GM19467 (cell line): ENCODE results near the gene TSPAN31.

Experiments used
- ATAC-seq: cut with Tn5 transposase; IDR thresholded peaks from one replicate; pipeline ENCODE4 v1.9.1; 2021; ENCODE audit warnings: mild to moderate bottlenecking, moderate library complexity; ENCODE audit not compliant: unreplicated experiment

TSPAN31 gene

DNA sequence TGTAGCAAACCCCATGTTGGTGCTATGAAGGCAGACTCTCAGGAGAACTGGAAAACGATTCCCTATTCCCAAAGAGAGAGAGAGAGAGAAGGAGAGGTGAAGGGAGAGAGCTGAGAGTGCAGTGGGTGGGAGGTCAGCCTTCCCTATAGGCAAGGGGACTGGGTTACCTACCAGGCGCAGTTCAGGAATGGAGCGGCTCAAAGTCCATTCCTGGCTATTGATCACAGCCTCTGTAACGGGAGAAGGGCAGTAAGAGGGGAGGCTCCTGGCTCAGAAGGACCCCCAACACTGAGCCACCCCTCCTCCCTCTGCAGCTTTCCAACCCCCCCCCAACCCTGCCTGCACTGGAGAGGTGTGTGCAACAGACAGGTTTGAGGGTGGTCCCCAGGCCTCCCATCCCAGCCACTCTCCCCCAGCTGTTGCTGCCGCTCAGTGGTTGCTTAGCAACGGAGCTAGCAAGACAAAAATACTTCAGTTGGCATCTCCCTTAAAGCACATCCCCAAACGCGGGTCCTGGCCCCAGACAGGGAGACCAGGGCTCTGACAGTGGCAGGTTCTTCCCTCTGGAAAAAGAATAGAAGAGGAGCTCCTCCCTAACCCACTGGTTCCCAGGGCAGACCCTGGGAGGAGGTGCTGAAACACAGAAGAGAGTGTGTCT is 9.5 kb upstream of the TSPAN31 start:
- no peak for ATAC-seq

DNA sequence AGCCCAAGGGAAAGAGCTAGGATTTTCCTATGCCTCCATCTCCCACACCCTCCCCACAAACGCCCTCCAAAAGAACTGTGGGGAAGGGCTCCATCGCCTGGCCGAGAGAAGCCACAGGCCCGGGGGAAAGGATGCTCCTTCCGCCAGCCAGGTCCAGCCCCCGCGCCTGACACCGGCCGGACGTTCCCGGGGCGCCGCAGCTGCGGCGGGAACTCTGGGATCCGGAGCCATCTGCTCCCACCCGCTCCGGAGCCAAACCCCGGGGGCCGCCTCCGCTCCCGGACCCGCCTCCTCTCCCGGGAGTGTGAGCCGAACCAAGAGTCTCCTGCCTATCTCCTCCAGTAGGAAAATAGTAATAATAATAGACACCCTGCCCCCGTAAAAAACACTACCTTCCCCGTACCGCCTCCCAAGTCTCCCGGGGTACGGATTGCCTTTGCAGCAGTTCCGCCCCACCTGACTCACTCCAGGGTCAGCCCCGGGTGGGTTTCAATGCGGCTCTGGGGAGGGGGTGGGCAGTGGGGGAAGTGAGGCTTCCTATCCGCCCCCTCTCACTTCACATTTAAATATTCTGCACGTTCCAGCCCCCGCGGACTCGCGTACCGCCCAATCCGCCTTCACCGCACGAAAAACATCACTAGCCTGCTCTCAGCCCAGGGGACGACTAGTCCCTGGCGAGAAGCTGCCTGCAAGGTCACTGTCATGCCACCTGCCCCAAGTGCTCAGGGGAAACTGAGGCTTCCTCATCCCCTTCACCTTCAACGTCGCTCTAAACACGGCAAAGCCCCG is 8.7 kb upstream of the TSPAN31 start:
- no peak for ATAC-seq

DNA sequence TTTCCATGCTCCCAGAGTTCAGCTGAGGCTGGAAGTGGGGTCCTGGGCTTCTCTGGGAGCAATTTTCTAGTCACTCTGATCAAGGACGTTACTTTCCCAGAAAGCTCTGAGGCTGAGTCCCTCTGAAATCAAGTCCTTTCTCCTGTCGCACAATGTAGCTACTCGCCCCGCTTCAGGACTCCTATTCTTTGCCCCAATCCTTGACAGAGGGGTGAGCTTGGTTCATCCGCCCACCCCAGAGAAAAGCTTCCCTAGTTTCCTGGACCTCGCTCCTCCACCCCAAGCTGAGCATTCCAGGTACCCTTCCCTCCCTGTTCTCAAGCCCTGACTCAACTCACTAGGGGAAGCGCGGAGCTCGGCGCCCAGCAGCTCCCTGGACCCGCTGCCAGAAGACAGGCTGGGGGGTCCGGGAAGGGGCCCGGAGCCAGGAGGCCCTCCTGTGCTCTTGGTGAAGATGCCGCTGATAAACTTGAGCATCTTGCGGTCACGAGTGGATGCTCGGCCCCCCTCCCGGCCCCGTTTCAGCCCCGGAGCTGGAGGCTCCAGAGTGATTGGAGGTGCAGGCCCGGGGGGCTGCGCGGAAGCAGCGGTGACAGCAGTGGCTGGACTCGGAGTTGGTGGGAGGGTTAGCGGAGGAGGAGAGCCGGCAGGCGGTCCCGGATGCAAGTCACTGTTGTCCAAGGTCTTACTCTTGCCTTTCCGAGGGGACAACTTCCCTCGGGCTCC is 7.9 kb upstream of the TSPAN31 start:
- no peak for ATAC-seq

DNA sequence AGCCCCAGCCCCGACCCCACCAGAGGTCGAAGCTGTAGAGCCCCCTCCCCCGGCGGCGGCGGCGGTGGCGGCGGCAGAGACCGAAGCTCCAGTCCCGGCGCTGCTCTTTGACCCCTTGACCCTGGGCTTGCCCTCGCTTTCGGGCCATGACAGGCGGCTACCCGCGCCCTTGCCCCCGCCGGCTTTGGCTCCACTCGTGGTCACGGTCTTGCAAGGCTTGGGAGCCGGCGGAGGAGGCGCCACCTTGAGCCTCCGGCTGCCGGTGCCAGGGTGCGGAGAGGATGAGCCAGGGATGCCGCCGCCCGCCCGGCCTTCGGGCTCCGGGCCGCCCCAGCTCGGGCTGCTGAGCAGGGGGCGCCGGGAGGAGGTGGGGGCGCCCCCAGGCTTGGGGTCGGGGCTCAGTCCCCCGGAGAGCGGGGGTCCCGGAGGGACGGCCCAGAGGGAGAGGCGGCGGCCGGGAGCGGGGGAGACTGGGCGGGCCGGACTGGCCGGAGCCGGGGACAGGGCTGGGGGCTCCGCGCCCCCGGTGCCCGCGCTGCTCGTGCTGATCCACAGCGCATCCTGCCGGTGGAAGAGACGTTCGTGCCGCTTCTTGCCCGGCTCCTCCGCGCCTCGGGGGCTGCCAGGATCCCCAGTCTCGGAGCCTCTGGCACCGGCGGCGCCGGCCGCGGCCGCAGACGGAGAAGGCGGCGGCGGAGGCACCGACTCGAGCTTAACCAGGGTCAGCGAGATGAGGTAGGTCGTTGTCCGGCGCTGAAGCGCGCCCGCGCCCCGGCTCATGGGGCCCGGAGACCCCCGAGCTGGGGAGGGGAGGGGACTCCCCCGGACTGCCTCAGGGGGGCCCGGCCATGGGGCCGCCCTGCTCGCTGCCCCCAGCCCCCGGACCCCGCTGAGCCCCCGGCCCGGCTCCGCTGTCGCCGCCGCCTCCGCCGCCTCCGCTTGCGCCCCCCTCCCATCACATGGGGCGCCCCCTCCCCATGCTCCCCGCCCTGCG is 7.1 kb upstream of the TSPAN31 start:
- ATAC-seq = no peak

DNA sequence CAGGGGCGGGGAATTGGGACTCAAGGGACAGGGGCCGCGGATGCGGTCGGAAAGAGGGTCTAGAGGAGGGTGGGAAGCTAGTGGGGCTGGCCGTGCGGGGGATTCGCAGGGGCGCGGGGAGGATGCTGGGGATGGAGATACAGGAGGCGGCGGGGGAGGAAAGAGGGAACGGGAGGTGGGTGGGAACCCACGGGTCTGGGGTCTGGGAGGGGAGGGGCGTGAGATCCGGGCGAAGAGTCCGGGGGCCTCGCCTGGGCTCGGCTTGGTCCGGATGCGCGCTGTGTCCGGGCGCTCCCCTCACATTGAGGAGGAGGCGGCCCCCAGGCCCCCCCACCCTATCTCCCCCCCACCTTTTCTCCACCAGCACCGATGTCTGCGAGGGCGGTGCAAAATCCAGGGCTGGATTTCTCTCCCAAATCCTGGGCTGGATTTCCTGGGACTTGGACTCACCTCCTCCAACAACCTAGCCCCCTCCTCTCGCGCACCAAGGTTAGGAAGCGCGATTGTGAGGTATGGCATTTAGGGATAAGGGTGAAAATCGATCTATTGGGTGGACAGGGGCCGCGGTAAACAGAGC is 6.1 kb upstream of the TSPAN31 start, which contains the start of gene AGAP2:
Gene AGAP2 (minus strand): TSS at position 82 of the 577 bp plus-strand sequence. CDS start 496 bp downstream, outside the sequence.
- ATAC-seq = no peak

DNA sequence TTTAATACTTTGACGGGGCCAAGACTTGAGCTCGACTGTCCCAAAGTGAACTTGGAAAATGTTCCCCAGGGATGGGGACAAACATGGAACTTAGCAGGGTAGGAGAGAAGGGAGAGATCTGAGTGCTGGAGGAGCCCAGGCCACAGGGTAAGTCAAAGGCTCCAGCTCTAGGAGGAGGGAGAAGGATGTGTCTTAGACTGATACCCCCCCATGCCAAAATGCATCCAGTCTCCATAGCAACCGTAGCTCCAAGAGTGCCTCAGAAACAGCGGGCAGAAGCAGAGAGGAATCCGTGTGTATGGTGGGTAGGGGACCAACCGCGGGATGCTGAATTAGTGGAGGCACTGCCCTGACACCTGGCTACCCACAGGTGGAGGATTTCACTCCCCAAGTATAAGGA is 5.5 kb upstream of the TSPAN31 start:
- no peak for ATAC-seq

DNA sequence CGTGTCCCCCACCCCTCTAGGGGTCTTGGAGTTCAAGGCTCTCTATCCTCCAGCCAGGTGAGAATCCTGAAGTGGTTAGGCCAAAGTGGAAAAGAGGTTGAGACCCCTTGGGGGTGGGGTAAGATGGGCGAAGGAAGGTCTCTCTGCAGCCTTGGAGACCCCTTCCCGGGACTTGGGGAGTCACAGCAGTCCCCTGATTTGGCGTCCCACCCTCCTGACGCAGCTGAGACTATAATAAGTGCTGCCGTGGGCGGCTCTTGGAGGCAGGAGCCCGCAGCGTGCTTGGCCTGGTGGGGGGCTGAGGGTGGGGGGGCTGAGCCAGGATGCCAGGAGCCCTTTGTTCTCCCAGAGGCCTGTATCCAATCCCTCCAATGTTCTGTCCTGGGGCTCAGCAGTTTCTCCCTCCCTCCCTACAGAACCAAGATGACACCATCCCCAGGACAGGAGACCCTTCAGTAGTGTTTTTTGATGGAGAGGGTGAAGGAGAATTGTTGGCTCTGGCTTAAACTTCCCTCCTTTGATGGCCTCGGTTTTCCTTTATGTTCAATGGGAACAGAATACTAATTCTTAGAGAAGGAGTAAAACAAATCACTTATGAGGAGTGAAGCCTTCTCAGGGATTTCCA is 4.8 kb upstream of the TSPAN31 start:
- no peak for ATAC-seq

DNA sequence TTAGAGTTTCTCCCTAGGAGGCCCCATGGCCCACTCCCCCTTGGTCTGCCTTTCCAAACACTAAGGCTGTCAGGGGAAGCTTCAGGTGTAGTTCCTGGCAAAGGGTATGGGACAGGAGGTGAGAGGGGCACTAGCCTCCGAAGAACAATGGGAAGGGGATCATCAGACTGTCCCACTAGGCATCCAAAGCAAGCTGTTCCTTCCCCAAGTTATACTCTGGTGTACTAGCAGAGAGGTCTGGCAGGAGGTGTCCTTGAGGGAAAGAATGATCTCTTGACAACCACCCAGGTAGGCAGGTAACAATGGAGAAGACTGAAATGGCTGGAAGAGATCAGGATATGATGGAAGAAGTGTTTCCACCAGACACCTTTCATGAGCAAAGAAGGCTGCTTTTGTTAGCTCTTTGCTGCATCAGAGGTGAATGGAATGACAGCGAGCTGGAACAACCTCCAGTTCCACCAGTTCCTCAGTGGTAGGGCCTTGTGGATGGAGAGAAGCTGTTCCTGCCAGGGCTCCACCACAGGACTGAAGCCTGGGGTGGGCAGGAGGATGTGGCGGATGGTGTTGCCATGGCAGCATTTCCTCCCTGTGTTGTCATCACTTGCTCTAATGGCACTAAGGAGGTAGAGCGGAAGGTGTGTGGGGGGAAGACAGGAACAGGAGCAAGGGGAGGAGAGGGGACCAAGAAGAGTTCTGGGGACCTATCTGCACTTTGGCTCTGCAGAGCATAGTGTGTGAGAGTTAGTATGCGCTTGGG is 4.0 kb upstream of the TSPAN31 start:
- ATAC-seq = peak; percentile 47

DNA sequence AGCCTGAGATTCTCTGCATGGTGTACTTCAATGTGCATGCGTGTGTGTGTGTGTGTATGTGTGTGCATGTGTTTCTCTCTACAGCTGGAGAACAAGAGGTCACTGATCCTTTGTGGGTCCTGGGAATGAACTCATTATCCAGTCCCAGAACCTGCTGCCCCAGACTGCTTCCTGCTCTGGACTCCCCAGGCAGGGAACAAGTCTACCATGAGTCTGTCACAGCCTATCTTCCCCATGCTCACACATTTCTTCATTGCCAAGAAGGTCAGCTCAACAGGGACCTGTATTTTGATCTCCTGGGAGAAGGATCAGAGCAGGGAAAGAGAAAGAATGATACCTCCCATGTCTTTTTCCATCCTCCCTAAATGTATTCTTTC is 3.4 kb upstream of the TSPAN31 start:
- no peak for ATAC-seq

DNA sequence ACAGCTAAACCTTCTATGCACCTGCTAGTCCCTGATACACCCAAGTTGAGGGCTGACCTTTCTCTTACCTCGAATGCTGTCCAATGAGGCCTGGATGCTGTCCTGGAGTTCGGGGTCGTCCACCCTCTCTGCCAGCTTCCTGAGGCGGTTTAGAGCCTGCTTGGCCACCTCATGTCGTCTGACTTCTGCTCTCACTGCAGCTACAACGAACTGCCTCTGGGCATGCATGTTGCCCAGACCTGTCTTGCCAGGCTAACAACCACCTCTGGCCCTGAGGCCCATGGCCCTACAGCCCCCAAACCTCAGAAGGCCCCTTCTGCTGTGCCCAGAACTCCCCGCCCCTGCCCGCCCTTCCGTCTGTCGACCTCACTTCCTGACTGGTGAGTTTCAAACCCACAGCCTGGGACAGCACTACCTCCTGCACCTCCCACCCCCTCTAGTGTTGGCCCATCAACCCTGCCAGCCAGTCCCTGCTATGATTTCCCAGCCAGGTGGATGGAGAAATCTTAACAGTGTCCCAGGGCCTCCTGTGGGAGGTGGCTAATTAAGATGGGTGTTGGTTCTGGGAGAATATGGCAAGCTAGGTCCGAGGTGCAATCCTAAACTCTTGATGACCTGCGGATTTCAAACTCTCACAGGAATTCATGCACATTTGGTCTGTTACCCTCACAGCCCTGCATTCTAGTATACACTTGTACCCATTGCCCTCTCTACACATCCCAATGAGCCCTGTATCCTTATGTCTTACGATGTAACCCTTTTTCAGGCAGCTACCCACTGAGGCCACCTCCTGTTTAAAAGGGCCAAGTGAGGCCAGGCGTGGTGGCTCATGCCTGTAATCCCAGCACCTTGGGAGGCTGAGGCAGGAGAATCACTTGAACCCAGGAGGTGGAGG is 2.7 kb upstream of the TSPAN31 start:
- ATAC-seq = peak; percentile 46

DNA sequence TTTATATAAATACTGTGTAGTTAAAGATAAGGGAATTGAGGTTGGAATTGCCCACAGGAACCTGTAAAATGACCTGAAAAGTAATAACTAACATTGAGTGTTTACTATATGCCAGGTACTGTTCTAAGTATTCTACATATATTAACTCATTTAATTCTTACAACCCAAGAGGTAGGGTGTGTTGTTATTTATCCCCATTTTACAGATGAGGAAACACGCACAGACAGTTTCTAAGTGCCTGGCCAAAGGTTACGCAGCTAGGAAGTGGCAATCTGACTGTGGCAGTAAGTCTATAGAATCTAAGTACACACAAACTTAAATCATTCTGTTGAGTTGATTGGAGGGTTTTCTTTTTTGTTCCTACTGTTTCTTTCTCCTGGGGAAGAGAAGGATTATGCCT is 1.1 kb upstream of the TSPAN31 start:
- no peak for ATAC-seq

DNA sequence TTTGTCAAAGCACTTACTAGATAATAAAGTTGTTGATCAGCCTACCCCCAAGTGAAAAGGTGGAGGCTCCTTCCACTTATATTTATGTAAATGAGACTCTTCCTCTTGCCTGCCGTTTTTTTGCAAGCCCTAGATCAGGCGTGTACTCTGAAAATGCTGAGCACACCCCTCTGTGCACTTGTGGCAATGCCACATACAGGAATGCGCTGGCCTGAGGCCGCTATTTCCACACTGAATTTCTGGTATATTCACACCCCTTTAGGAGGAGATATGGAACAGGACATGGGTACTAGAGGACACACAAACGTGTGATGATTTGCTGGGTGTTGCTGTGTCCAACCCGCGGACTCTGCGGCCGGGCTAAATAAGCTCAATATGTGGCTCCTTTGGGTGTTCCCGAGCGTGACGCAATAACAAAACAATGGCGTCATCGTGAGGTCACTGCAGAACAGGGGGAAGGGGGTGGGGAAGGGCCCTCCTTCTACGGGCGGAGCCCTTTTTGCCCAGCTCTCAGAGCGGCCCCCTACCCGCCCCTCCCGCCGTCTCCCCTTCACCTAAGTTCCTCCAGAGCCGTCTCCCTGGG is 554 bp upstream of the TSPAN31 start:
- ATAC-seq = peak; percentile 16

DNA sequence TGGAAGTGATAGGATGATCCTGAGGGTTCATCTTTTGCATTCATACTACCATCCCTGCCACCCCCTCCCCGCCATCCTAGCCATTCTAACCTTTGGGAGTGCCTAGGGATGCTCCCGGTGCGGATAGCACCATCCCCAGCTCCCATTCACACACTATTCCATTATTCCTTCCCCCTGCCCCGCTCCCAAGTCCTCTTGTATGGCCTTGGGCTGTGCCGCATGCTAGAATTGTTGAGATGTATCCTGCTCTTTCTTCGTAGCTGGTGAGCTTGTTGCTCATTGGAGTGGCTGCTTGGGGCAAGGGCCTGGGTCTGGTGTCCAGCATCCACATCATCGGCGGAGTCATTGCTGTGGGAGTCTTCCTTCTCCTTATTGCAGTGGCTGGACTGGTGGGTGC is 644 bp downstream of the TSPAN31 start:
- ATAC-seq = no peak

DNA sequence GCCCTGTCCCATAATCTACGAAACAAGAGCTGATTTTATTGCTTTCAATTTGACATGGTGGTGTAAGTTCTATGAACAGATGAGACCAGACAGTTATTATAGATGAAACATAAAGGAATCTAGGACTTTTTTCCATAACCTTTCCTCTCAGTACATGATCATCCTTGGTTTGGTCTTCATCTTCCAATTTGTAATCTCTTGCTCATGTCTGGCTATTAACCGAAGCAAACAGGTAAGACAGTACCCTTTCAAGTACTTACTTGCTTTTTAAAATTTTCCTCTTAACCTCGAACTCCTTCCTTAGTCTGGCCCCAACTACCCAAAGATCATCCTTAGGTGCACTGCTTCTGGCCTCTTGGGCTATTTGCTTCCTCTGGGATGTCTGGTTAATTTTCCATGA is 1.2 kb downstream of the TSPAN31 start:
- no peak for ATAC-seq

DNA sequence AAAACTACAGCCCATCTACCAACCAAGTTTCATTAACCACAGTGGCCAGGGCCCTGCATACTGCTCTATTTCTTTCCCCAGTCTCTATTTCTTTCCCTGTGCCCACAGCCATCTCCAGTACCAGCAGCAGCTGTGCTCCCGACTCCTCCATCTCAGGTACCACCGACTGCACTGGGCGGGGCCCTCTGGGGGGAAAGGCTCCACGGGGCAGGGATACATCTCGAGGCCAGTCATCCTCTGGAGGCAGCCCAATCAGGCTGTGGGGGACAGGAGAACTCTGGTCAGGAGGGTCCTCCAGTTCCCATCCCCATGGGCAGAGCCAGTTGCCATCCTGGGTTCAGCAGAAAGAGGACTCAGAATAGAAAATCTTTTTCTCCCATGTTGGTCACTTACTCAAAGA is 4.2 kb downstream of the TSPAN31 start:
- ATAC-seq = no peak

DNA sequence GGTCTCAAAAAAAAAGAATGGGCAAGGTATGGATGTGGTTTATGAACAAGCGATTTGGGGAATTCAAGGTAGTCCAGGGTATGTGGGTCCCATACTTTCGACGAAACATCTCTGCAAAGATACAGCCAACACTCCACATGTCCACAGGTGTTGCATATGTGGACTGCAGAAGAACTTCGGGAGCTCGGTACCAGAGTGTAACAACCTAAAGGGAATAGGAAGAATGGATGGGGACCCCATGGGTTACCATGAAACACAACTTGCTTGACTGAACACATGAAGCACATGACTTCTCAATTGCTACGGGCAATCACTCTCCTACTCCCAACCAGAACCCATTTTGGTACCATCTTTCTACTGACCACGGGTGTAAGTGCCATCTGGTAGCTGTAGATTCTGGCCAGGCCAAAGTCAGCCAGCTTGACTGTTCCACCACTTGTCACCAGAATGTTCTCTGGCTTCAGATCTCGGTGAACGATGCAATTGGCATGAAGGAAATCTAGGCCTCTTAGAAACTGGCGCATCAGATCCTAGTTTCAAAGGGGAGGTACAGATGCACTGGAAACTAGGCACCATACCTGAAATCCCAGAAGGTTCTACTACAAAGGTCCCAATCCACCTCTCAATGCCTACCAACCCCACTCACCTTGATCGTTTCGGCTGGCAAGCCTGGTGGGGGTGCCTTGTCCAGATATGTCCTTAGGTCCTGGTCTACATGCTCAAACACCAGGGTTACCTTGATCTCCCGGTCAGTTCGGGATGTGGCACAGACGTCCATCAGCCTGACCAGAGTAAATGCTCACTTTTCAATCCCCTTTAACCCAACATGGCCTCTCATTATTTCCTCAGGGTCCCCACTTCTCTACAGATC is 6.0 kb downstream of the TSPAN31 start:
- ATAC-seq = no peak

DNA sequence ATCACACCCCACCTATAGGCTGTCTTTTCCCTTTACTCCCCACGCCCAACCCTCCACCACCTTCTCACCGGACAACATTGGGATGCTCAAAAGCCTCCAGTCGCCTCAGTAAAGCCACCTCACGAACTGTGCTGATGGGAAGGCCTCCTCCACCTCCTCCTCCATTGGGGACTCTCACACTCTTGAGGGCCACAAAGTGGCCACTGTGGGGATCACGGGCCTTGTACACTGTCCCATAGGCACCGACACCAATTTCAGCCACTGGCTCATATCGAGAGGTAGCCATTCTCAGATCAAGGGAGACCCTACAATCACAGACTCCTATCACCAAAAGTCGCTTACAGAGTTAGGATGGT is 6.6 kb downstream of the TSPAN31 start:
- no peak for ATAC-seq
